ENCODE data around the gene ARL15.
"Not testable (repeated sequence)": the region's sequence is repeated elsewhere in the genome, so short reads cannot be mapped to it uniquely, and the experiment has no call there.

Gene ARL15

DNA sequence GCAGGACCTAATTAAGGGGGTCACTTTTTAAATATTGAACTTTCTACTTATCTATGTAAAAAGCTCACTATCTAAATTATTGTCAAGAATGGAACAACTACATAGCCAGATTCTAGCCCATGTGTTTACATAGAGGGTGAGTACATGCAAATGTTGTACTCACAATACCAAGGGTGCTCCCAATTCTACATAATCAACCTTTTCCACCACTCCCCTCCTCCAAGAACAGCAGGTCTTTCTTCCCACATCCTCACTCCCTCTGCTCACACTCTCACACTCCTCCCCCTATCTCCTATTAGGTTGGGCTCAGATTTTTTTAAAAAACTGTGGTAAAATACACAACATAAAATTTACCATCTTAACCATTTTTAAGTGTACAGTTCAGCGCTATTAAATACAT, 325.4 kb downstream of the ARL15 start:
- TF ChIP-seq, protein P1, sequence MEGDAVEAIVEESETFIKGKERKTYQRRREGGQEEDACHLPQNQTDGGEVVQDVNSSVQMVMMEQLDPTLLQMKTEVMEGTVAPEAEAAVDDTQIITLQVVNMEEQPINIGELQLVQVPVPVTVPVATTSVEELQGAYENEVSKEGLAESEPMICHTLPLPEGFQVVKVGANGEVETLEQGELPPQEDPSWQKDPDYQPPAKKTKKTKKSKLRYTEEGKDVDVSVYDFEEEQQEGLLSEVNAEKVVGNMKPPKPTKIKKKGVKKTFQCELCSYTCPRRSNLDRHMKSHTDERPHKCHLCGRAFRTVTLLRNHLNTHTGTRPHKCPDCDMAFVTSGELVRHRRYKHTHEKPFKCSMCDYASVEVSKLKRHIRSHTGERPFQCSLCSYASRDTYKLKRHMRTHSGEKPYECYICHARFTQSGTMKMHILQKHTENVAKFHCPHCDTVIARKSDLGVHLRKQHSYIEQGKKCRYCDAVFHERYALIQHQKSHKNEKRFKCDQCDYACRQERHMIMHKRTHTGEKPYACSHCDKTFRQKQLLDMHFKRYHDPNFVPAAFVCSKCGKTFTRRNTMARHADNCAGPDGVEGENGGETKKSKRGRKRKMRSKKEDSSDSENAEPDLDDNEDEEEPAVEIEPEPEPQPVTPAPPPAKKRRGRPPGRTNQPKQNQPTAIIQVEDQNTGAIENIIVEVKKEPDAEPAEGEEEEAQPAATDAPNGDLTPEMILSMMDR (IDR thresholded peaks at IDR 0.05; ENCODE audit: insufficient read depth, low read depth, low read length, missing control alignments) = no peak
- H3K4me3 ChIP-seq (ENCODE audit: low read length) = no peak overlapping the region
- no peak for DNase-seq (ENCODE audit: low read depth)

DNA sequence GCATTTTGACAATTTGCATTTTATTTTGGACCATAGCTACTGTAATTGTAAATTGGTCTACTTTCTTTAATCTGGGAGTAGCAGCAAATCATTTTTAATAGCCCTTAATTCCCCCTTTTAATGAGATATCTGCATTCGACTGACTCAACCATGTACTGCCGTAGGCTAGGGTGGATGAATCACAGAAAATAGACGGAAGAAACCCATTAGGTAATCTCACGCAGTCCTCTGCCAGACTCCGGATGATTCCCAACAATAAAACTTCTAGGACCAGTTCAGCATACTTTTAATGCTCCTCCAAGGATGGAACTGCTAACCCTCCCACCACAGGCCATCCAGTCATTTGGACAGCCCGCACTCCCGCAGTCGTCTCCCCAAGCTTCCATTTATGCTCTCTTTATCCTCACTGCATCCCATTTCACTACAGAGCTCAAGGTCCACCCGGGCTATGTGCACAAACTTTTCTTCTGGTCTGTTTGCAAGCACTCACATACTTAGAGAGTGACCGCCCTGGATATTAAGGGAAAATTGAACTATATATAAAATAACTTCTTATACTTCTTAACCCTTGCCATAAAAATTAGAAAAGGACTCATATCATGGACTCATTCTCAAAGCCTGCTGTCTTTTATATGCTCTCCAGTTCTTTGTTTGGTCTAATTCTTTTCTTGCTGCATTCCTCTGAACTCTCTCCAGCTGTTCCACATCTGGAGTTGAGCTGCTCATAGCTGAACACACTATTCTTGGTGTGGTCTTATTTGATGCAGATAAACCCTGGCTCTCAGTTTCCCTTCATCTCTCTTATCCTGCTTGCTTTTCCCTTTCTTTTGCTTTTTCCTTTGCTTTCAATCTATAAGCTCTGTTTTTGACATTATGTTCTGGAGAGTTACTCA, 326.6 kb downstream of the ARL15 start:
- H3K4me3 ChIP-seq (ENCODE audit: low read length) = no peak overlapping the region
- peak; percentile 79 for DNase-seq (ENCODE audit: low read depth)
- TF ChIP-seq, protein P1 (IDR thresholded peaks at IDR 0.05; ENCODE audit: insufficient read depth, low read depth, low read length, missing control alignments) = no peak

DNA sequence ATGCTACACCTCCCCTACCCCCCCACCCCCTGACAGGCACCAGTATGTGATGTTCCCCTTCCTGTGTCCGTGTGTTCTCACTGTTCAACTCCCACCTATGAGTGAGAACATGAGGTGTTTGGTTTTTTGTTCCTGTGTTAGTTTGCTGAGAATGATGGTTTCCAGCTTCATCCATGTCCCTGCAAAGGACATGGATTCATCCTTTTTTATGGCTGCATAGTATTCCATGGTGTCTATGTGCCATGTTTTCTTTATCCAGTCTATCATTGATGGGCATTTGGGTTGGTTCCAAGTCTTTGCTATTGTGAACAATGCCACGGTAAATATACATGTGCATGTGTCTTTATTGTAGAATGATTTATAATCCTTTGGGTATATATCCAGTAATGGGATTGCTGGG, 328.1 kb downstream of the ARL15 start:
- not testable (repeated sequence) for H3K4me3 ChIP-seq (ENCODE audit: low read length); DNase-seq (ENCODE audit: low read depth)

DNA sequence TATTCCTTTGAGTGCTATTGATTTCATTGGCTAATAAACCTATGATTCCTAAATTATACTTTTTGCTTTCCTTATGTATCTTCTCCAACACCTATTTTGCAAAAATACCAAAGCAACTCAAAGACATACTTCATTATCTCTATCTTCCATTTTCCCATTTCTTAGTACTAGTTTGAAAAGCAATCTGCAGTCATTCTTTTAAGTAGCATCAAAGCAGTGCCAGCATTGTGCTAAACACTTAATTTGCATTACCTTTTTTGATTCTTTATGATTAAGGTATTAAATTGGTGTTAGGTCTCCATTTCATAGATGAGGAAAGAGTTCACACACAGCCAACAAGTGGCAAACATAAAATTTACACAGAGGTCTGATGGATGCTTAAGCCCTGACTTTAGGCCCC, 330.3 kb downstream of the ARL15 start:
- no peak overlapping the region for H3K4me3 ChIP-seq (ENCODE audit: low read length)
- DNase-seq (ENCODE audit: low read depth) = no peak
- TF ChIP-seq, protein P1 (IDR thresholded peaks at IDR 0.05; ENCODE audit: insufficient read depth, low read depth, low read length, missing control alignments) = no peak

DNA sequence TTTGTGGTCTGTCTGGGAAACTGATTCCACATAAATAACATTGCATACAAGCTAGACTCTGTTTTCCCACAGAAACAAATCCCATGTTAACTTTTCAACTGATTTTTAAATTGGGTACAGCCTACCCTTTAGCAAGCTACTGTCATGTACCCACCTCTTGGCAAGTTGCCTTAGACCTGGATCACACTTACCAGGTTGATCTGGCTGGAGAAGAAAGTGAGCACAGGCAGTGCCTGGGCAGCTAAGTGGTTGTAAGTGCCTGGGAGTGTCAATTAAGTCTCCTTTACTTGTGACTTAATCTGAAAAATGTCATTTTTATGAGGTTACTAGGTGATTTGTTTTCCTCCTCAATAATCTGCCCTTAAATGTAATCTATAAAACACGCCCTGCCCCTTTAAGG, 336.4 kb downstream of the ARL15 start:
- DNase-seq (ENCODE audit: low read depth) = no peak
- no peak overlapping the region for H3K4me3 ChIP-seq (ENCODE audit: low read length)
- TF ChIP-seq, protein P1 (IDR thresholded peaks at IDR 0.05; ENCODE audit: insufficient read depth, low read depth, low read length, missing control alignments) = no peak

DNA sequence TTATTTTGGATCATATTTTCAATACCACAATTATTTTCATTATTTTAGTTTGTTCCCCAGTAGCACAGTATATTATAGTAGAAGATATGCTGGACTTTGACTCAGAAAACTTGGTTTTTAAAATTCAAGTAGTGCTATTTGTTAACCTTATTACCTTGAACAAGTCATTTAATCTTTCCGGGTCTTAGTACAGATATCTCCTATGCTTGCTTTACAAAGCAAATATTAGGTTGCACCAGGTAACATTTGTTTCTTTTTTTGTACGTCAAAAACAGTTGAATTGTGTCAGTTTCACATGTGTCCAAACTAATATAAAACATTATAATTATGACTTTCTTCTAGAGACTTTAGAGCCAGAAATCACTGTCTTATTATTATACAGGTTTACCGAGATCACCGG, 338.1 kb downstream of the ARL15 start:
- no peak overlapping the region for H3K4me3 ChIP-seq (ENCODE audit: low read length)
- no peak for DNase-seq (ENCODE audit: low read depth)
- TF ChIP-seq, protein P1 (IDR thresholded peaks at IDR 0.05; ENCODE audit: insufficient read depth, low read depth, low read length, missing control alignments) = no peak

DNA sequence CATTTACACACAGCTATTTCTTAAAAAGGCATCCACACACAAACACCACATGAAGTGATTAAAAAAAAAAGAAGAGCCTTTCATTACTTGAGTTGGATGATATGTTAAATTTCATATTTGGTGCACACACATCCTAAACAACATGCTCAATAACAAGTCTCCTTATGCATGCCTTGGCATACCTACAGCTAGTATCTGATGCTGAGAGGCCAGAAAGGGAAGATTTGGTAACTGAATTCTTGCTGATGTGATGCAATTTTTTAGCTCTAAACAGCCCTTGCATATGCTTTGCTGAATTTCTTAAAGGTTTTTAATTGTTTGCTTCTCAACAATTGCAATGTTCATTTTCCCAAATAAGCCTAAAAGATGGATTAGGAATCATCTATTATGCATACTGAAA, 338.8 kb downstream of the ARL15 start:
- DNase-seq (ENCODE audit: low read depth) = no peak
- H3K4me3 ChIP-seq (ENCODE audit: low read length) = no peak overlapping the region
- TF ChIP-seq, protein P1 (IDR thresholded peaks at IDR 0.05; ENCODE audit: insufficient read depth, low read depth, low read length, missing control alignments) = no peak
